DOHH2 (cell line): ENCODE results near the gene KRTAP5-6.

Experiments
- H3F3A ChIP-seq: fragments of 200-600 bp; sonication (generic), shearing (Covaris generic); 2 replicates; pipeline ENCODE4 v1.6.0; 2016; ENCODE audit warnings: antibody characterized with exemption, mild to moderate bottlenecking; ENCODE audit not compliant: control insufficient read depth, insufficient read depth
- H3K27ac ChIP-seq: fragments of 200-600 bp; sonication (generic); 2 replicates; pipeline ENCODE4 v1.5.1; 2014; ENCODE audit warnings: low read depth, mild to moderate bottlenecking, low read length, moderate library complexity
- H3K27me3 ChIP-seq: fragments of 200-600 bp; sonication (generic); 2 replicates; pipeline ENCODE4 v1.6.1; 2014; ENCODE audit warnings: mild to moderate bottlenecking, low read length, mixed read lengths; ENCODE audit not compliant: control insufficient read depth
- H3K36me3 ChIP-seq: fragments of 200-600 bp; sonication (generic); 2 replicates; pipeline ENCODE4 v1.6.1; 2014; ENCODE audit warnings: mild to moderate bottlenecking, low read length, moderate library complexity, mixed read lengths; ENCODE audit not compliant: control insufficient read depth
- H3K4me1 ChIP-seq: fragments of 200-600 bp; sonication (generic); 2 replicates; pipeline ENCODE4 v1.6.1; 2014; ENCODE audit warnings: mild to moderate bottlenecking, low read length, mixed read lengths; ENCODE audit not compliant: control insufficient read depth
- H3K4me2 ChIP-seq: fragments of 200-600 bp; sonication (generic); 2 replicates; pipeline ENCODE4 v1.6.0; 2014; ENCODE audit warnings: mild to moderate bottlenecking, low read length, moderate library complexity
- H3K4me3 ChIP-seq: fragments of 200-600 bp; sonication (generic); 2 replicates; pipeline ENCODE4 v1.5.1; 2014; ENCODE audit warnings: mild to moderate bottlenecking, low read length, mixed read lengths
- H3K79me2 ChIP-seq: fragments of 200-600 bp; sonication (generic); 2 replicates; pipeline ENCODE4 v1.6.1; 2014; ENCODE audit warnings: mild to moderate bottlenecking, low read length, mixed read lengths; ENCODE audit not compliant: control insufficient read depth
- H3K9me2 ChIP-seq: fragments of 200-600 bp; sonication (generic); replicated peaks from 2 replicates; pipeline ENCODE4 v1.6.1; 2014; ENCODE audit warnings: mild to moderate bottlenecking, low read length, mixed read lengths; ENCODE audit not compliant: control insufficient read depth
- H3K9me3 ChIP-seq: fragments of 200-600 bp; sonication (generic); 2 replicates; pipeline ENCODE4 v1.6.1; 2014; ENCODE audit warnings: antibody characterized with exemption, low read length, mixed read lengths; ENCODE audit not compliant: control insufficient read depth, insufficient read depth
- H4K20me1 ChIP-seq: fragments of 200-600 bp; sonication (generic); 2 replicates; pipeline ENCODE4 v1.6.0; 2014; ENCODE audit warnings: low read depth, mild to moderate bottlenecking, antibody characterized with exemption, low read length, moderate library complexity; ENCODE audit not compliant: control insufficient read depth, insufficient read depth
- CTCF ChIP-seq: fragments of 200-600 bp; sonication (generic); IDR thresholded peaks from one replicate; pipeline ENCODE4 v1.5.1; 2014; ENCODE audit warnings: antibody characterized with exemption, mild to moderate bottlenecking, low read depth, low read length; ENCODE audit not compliant: poor library complexity, severe bottlenecking
- EZH2phosphoT487 ChIP-seq: fragments of 200-600 bp; sonication (generic); IDR thresholded peaks from 2 replicates; pipeline ENCODE4 v1.6.1; 2017; ENCODE audit warnings: borderline replicate concordance, mild to moderate bottlenecking, antibody characterized with exemption, low read length, moderate library complexity, mixed read lengths

Gene KRTAP5-6

GRCh38 chr11:1703146-1703545, 6.2 kb downstream of the KRTAP5-6 start:
- Histone ChIP-seq H3K27me3 (peaks cover 4% of the 10 kb centered on the region), H3K36me3 (no peaks in the 10 kb centered on the region), H3K27ac (no peak overlapping the region)

GRCh38 chr11:1705126-1706052, 8.4 kb downstream of the KRTAP5-6 start:
- Histone ChIP-seq H3K27me3 (peaks cover 4% of the 10 kb centered on the region), H3K4me2 (no peak overlapping the region), H3K9me3 (no peaks in the 10 kb centered on the region), H3F3A (no peaks in the 10 kb centered on the region), H3K27ac (no peak overlapping the region), H3K4me3 (no peak overlapping the region), H3K9me2 (no peaks in the 10 kb centered on the region), H3K4me1 (peaks cover 13% of the 10 kb centered on the region), H4K20me1 (no peaks in the 10 kb centered on the region), H3K36me3 (no peaks in the 10 kb centered on the region), H3K79me2 (no peaks in the 10 kb centered on the region)
- no peak for TF ChIP-seq EZH2phosphoT487
- TF ChIP-seq CTCF: no peak

More at GRCh38 chr11:1703146-1703545, 6.2 kb downstream of the KRTAP5-6 start:
- H3K79me2 ChIP-seq: no peaks in the 10 kb centered on the region
- H3K4me2 ChIP-seq: no peak overlapping the region
- TF ChIP-seq EZH2phosphoT487 (no peak), CTCF (no peak)
- no peaks in the 10 kb centered on the region for H3K9me3 ChIP-seq
- H4K20me1 ChIP-seq: no peaks in the 10 kb centered on the region
- no peaks in the 10 kb centered on the region for H3F3A ChIP-seq
- peaks cover 13% of the 10 kb centered on the region for H3K4me1 ChIP-seq
- no peaks in the 10 kb centered on the region for H3K9me2 ChIP-seq
- no peak overlapping the region for H3K4me3 ChIP-seq

- no peaks in the 10 kb centered on the region for H4K20me1 ChIP-seq
- peaks cover 13% of the 10 kb centered on the region for H3K4me1 ChIP-seq
- no peaks in the 10 kb centered on the region for H3K9me3 ChIP-seq
- no peaks in the 10 kb centered on the region for H3F3A ChIP-seq
- H3K79me2 ChIP-seq: no peaks in the 10 kb centered on the region
- H3K27me3 ChIP-seq: peaks cover 4% of the 10 kb centered on the region
- H3K9me2 ChIP-seq: no peaks in the 10 kb centered on the region
- no peaks in the 10 kb centered on the region for H3K36me3 ChIP-seq
- no peak overlapping the region for H3K4me3 ChIP-seq
- peak overlapping the region; percentile 23 for H3K4me2 ChIP-seq
- TF ChIP-seq CTCF (peak; percentile 50), EZH2phosphoT487 (no peak)
- no peak overlapping the region for H3K27ac ChIP-seq
Observed at GRCh38 chr11:1706634-1707400, 9.8 kb downstream of the KRTAP5-6 start.
